H1 (cell line): ENCODE measurements around the gene COTL1. TPM values are rescaled to one million over a fixed set of nuclear protein-coding genes. Genes with fewer than 3 reads are reported as not detected.

Experiments
- CTCF ChIA-PET: fragments of 300-600 bp; sonication (Branson Sonifier 250); formaldehyde crosslinking; loops from one replicate; lab custom pipeline; 2021; ENCODE audit not compliant: partially characterized antibody; lab: Charles Lee
- POLR2A ChIA-PET: fragments of 300-600 bp; sonication (Branson Sonifier 250); formaldehyde crosslinking; loops from one replicate; lab custom pipeline; 2021; ENCODE audit warnings: inconsistent platforms; ENCODE audit not compliant: partially characterized antibody; lab: Charles Lee
- DNase-seq, 2 experiments: peaks; one replicate each; pipeline versions ENCODE4 v3.0.0 to v3.0.0-alpha.2; 2010 to 2022; ENCODE audit warnings: low spot score in 2 of 2, low read depth in 1 of 2, mixed read lengths in 1 of 2
- FAIRE-seq: peaks from 2 replicates; lab custom pipeline; 2011; peaks lifted over from hg19 to GRCh38; lab: Jason Lieb, UNC
- H2AFZ ChIP-seq: 2 replicates; pipeline ENCODE4 v1.8.1; 2012; ENCODE audit warnings: low read length, inconsistent platforms
- H2AK5ac ChIP-seq: 2 replicates; pipeline ENCODE4 v1.6.1; 2013; ENCODE audit warnings: low read depth, low read length
- H2BK120ac ChIP-seq: replicated peaks from 2 replicates; pipeline ENCODE3; 2013; ENCODE audit warnings: low read depth, low read length, inconsistent platforms
- H2BK12ac ChIP-seq: 2 replicates; pipeline ENCODE4 v1.6.1; 2013; ENCODE audit warnings: low read depth, low read length
- H2BK15ac ChIP-seq: 2 replicates; pipeline ENCODE4 v1.6.1; 2013; ENCODE audit warnings: low read length
- H2BK20ac ChIP-seq: 2 replicates; pipeline ENCODE4 v1.6.1; 2013; ENCODE audit warnings: low read length
- H2BK5ac ChIP-seq: 2 replicates; pipeline ENCODE4 v1.6.1; 2013; ENCODE audit warnings: low read depth, low read length
- H3K14ac ChIP-seq: 2 replicates; pipeline ENCODE4 v1.6.1; 2013; ENCODE audit warnings: inconsistent platforms; ENCODE audit not compliant: insufficient read length
- H3K18ac ChIP-seq: 2 replicates; pipeline ENCODE4 v1.6.1; 2013; ENCODE audit warnings: low read length; ENCODE audit errors: extremely low read depth
- H3K23ac ChIP-seq: 2 replicates; pipeline ENCODE4 v1.6.1; 2013; ENCODE audit warnings: inconsistent platforms; ENCODE audit not compliant: insufficient read length
- H3K23me2 ChIP-seq: 2 replicates; pipeline ENCODE4 v1.6.1; 2013; ENCODE audit warnings: low read depth, low read length
- H3K27ac ChIP-seq: 2 replicates; pipeline ENCODE4 v1.6.1; 2011; ENCODE audit warnings: low read depth, low read length, inconsistent platforms
- H3K27me3 ChIP-seq, 4 experiments: replicated peaks in 1 of 4; 1 replicate in 1 of 4; 2 replicates in 3 of 4; pipeline versions ENCODE4 v1.6.1 to v1.8.1; 2011 to 2013; ENCODE audit warnings: low read length in 3 of 4, mild to moderate bottlenecking in 3 of 4, inconsistent platforms in 2 of 4, mixed read lengths in 2 of 4, moderate library complexity in 1 of 4; ENCODE audit not compliant: control insufficient read depth in 3 of 4, insufficient read depth in 3 of 4; ENCODE audit errors: extremely low read depth in 1 of 4
- H3K36me3 ChIP-seq, 4 experiments: 2 replicates each; pipeline versions ENCODE4 v1.6.1 to v1.8.1; 2011 to 2013; ENCODE audit warnings: mild to moderate bottlenecking in 4 of 4, low read length in 3 of 4, moderate library complexity in 2 of 4, control low read depth in 1 of 4, inconsistent platforms in 1 of 4; ENCODE audit not compliant: insufficient read depth in 4 of 4, control insufficient read depth in 2 of 4
- H3K4ac ChIP-seq: replicated peaks from 2 replicates; pipeline ENCODE3; 2013; ENCODE audit warnings: low read length, low read depth, mixed read lengths, inconsistent platforms; ENCODE audit not compliant: insufficient read length
- H3K4me1 ChIP-seq, 4 experiments: replicated peaks in 1 of 4; 1 replicate in 1 of 4; 2 replicates in 3 of 4; pipeline versions ENCODE4 v1.6.1 to v1.8.1; 2011 to 2013; ENCODE audit warnings: low read length in 3 of 4, inconsistent platforms in 2 of 4, mixed read lengths in 1 of 4; ENCODE audit not compliant: insufficient read depth in 4 of 4, control insufficient read depth in 3 of 4
- H3K4me2 ChIP-seq, 2 experiments: 2 replicates each; pipeline versions ENCODE4 v1.6.1 to v1.8.1; 2011 to 2013; ENCODE audit warnings: low read depth in 2 of 2, low read length in 2 of 2, control low read depth in 1 of 2, inconsistent platforms in 1 of 2, mild to moderate bottlenecking in 1 of 2; ENCODE audit not compliant: insufficient read depth in 1 of 2
- H3K4me3 ChIP-seq, 4 experiments: fragments of 200-600, 300-600 bp in 1 of 4; sonication (generic), shearing (Covaris generic), sonication (Bioruptor Twin) in 1 of 4; 2 replicates each; pipeline versions ENCODE4 v1.5.1 to v1.8.1; 2011 to 2016; ENCODE audit warnings: low read length in 4 of 4, low read depth in 3 of 4, control low read depth in 2 of 4, inconsistent platforms in 2 of 4, mild to moderate bottlenecking in 2 of 4, mixed read lengths in 1 of 4, moderate library complexity in 1 of 4; ENCODE audit not compliant: insufficient read depth in 2 of 4; ENCODE audit errors: extremely low read depth in 1 of 4
- H3K56ac ChIP-seq: replicated peaks from 2 replicates; pipeline ENCODE3; 2013; ENCODE audit warnings: low read depth, mild to moderate bottlenecking, mixed read lengths, low read length, inconsistent platforms; ENCODE audit not compliant: insufficient read length
- H3K79me1 ChIP-seq: 2 replicates; pipeline ENCODE4 v1.6.1; 2013; ENCODE audit warnings: low read depth, low read length, control low read depth
- H3K79me2 ChIP-seq, 2 experiments: 2 replicates each; pipeline versions ENCODE4 v1.6.1 to v1.8.1; 2012 to 2013; ENCODE audit warnings: low read length in 2 of 2, mild to moderate bottlenecking in 2 of 2, inconsistent platforms in 1 of 2; ENCODE audit not compliant: insufficient read depth in 2 of 2, control insufficient read depth in 1 of 2
- H3K9ac ChIP-seq, 4 experiments: replicated peaks in 1 of 4; 1 replicate in 1 of 4; 2 replicates in 3 of 4; pipeline versions ENCODE4 v1.6.1 to v1.8.1; 2011 to 2013; ENCODE audit warnings: low read depth in 3 of 4, low read length in 3 of 4, control low read depth in 2 of 4, mild to moderate bottlenecking in 2 of 4, moderate library complexity in 2 of 4, inconsistent platforms in 1 of 4; ENCODE audit errors: extremely low read depth in 1 of 4
- H3K9me3 ChIP-seq, 2 experiments: 2 replicates each; pipeline versions ENCODE4 v1.6.1 to v1.8.1; 2012 to 2013; ENCODE audit warnings: mild to moderate bottlenecking in 2 of 2, moderate library complexity in 2 of 2, control low read depth in 1 of 2, inconsistent platforms in 1 of 2, low read depth in 1 of 2, low read length in 1 of 2, mixed read lengths in 1 of 2; ENCODE audit not compliant: insufficient read depth in 2 of 2
- H4K20me1 ChIP-seq, 2 experiments: replicated peaks in 1 of 2; 2 replicates each; pipeline versions ENCODE3 to v1.8.1; 2011 to 2013; ENCODE audit warnings: inconsistent platforms in 2 of 2, low read length in 2 of 2, mild to moderate bottlenecking in 1 of 2; ENCODE audit not compliant: insufficient read depth in 2 of 2, control insufficient read depth in 1 of 2
- H4K5ac ChIP-seq: 2 replicates; pipeline ENCODE4 v1.6.1; 2013; ENCODE audit warnings: low read length, low read depth, mixed read lengths, inconsistent platforms; ENCODE audit not compliant: insufficient read length
- H4K8ac ChIP-seq: 2 replicates; pipeline ENCODE4 v1.8.0; 2013; ENCODE audit warnings: mild to moderate bottlenecking, moderate library complexity, low read length, inconsistent platforms; ENCODE audit not compliant: insufficient read depth; ENCODE audit errors: extremely low read depth
- H4K91ac ChIP-seq: replicated peaks from 2 replicates; pipeline ENCODE3; 2013; ENCODE audit warnings: low read length, mixed read lengths, inconsistent platforms; ENCODE audit not compliant: insufficient read length
- CHD1 ChIP-seq: IDR thresholded peaks from 2 replicates; pipeline ENCODE4 v1.6.1; 2012; ENCODE audit warnings: low read depth, low read length, improper control_type of control experiment
- CTBP2 ChIP-seq: IDR thresholded peaks from 2 replicates; pipeline ENCODE4 v1.7.0; 2011; ENCODE audit warnings: borderline replicate concordance, mild to moderate bottlenecking, moderate library complexity, mixed read lengths, low read length; ENCODE audit not compliant: insufficient read depth, insufficient read length
- FOSL1 ChIP-seq: IDR thresholded peaks from 2 replicates; pipeline ENCODE4 v1.6.1; 2011; ENCODE audit warnings: mild to moderate bottlenecking, low read depth, low read length, moderate library complexity; ENCODE audit not compliant: insufficient read depth
- JUN ChIP-seq: IDR thresholded peaks from 2 replicates; pipeline ENCODE4 v1.6.1; 2011; ENCODE audit warnings: low read depth, mild to moderate bottlenecking, improper control_type of control experiment, low read length
- KDM4A ChIP-seq: IDR thresholded peaks from one replicate; pipeline ENCODE4 v1.7.1; 2012; ENCODE audit warnings: low read depth, mild to moderate bottlenecking, moderate library complexity, low read length, inconsistent platforms; ENCODE audit not compliant: severe bottlenecking
- SIRT6 ChIP-seq: IDR thresholded peaks from one replicate; pipeline ENCODE4 v1.7.1; 2012; ENCODE audit warnings: low read length, inconsistent platforms
- YY1 ChIP-seq: IDR thresholded peaks from 2 replicates; pipeline ENCODE4 v1.6.1; 2011; ENCODE audit warnings: low read depth, mild to moderate bottlenecking, low read length
- ZNF274 ChIP-seq: IDR thresholded peaks from 2 replicates; pipeline ENCODE4 v1.7.0; 2012; ENCODE audit warnings: low read length, borderline replicate concordance; ENCODE audit errors: extremely low read depth
- WGBS, 2 experiments: shearing (Covaris generic) in 1 of 2; methylation state at CpG; one replicate each; pipeline versions ENCODE4 v1.1.6 to v1.1.7; 2013 to 2015; ENCODE audit warnings: low lambda C conversion rate in 2 of 2, mixed read lengths in 2 of 2, inconsistent platforms in 1 of 2, low coverage in 1 of 2, missing lambda C conversion rate in 1 of 2; ENCODE audit not compliant: insufficient replicate concordance in 2 of 2, insufficient coverage in 1 of 2, insufficient read length in 1 of 2; ENCODE audit errors: extremely low coverage in 1 of 2, missing lambda C conversion rate in 1 of 2; 5-methylcytosine and 5-hydroxymethylcytosine counted together
- polyA plus RNA-seq, 7 experiments: library from polyadenylated mRNA; depleted of rRNA in 3 of 7; stranded (reverse) in 5 of 7; unstranded in 2 of 7; fragments of >200 nt in 5 of 7; fragments of 200-250 nt in 2 of 7; gene quantifications; 1 replicate in 5 of 7; 2 replicates in 1 of 7; 4 replicates in 1 of 7; pipeline versions ENCODE4 v1.2.1 to v1.2.3, GENCODE V29; 2011 to 2013; ENCODE audit warnings: missing spikeins in 2 of 7, mixed read lengths in 2 of 7
- total RNA-seq: library from RNA; stranded (reverse); fragmentation: NEBNext Ultra II Directional; extraction: Animal tissue kit (Norgen Biotek cat#: 25700); gene quantifications from 2 replicates; pipeline ENCODE4 v1.2.1, GENCODE V29; 2021

COTL1 gene
- total and polyA plus RNA-seq, 2 of the 8 experiments (the other 6 are each of a cell fraction or from before 2014, with no cell fraction given), result 59.2 to 183 TPM

- Histone ChIP-seq H3K9me3 (no peaks in the 10 kb centered on the region), H3K4me1 (peaks cover 0 to 4% (median 2%) of the 10 kb centered on the region in 4 experiments; a peak in 4 of 7 replicates), H4K20me1 (peaks cover 2 to 6% of the 10 kb centered on the region in 2 experiments), H2BK5ac (no peak overlapping the region), H3K36me3 (peaks cover 0 to 3% (median 0%) of the 10 kb centered on the region in 4 experiments; a peak in 3 of 8 replicates), H3K23me2 (peaks cover 7% of the 10 kb centered on the region; the same call in 1 of the 2 replicates), H3K27me3 (peaks cover 0 to 13% (median 9%) of the 10 kb centered on the region in 4 experiments; a peak in 4 of 7 replicates), H3K4me3 (peak overlapping the region in 2 of 4 experiments; percentile 50 to 71; a peak in 4 of 8 replicates), H3K4me2 (peak overlapping the region; percentile 67 to 81), H3K14ac (no peak overlapping the region), H3K23ac (no peak overlapping the region), H3K79me2 (no peaks in the 10 kb centered on the region), H3K79me1 (no peaks in the 10 kb centered on the region), H3K56ac (no peak overlapping the region), H3K27ac (no peak overlapping the region), H3K4ac (no peak overlapping the region), H2BK120ac (no peak overlapping the region), H2BK20ac (no peak overlapping the region), H2BK15ac (no peak overlapping the region), H3K18ac (no peak overlapping the region), H2AK5ac (no peak overlapping the region), H4K5ac (no peak overlapping the region), H2AFZ (no peak overlapping the region), H4K8ac (no peak overlapping the region), H2BK12ac (no peak overlapping the region), H3K9ac (no peak overlapping the region), H4K91ac (no peak overlapping the region)
- no peak for TF ChIP-seq FOSL1
- no peak for TF ChIP-seq SIRT6
- no peak for TF ChIP-seq ZNF274
- TF ChIP-seq KDM4A, result no peak
- no peak for TF ChIP-seq CHD1
- TF ChIP-seq JUN, result no peak
- no peak for TF ChIP-seq YY1
- no peak for TF ChIP-seq CTBP2
- FAIRE-seq, result no peak
- ChIA-PET CTCF (interaction anchor here (0.6 to 3.6 kb wide), 9 partner anchors 14 to 139 kb away, joined by 3 to 18 read pairs (median 3); no protein-coding TSS in a partner anchor), POLR2A (no interaction called here)
- DNase-seq, result no peak
- WGBS, 2 experiments, result 64% methylated on average over 6 of the region's 11 CpGs; no CpG with 5 or more reads in 1 of the 2 experiments
These were observed 31.6 kb upstream of the COTL1 start for GRCh38 chr16:84649511-84649861.
